22Rv1 (cell line): ENCODE results near the gene MYCBPAP.

Source experiments
- CTCF ChIP-seq: fragments of 450-650 bp; IDR thresholded peaks from 2 replicates; pipeline ENCODE4 v1.5.1; 2017; ENCODE audit warnings: mild to moderate bottlenecking
- ZFX ChIP-seq: fragments of 450-650 bp; IDR thresholded peaks from 2 replicates; pipeline ENCODE4 v1.6.1; 2017; ENCODE audit warnings: antibody characterized with exemption, borderline replicate concordance

GRCh38 chr17:50480142-50480764, 28.0 kb upstream of the MYCBPAP start:
- no peak for TF ChIP-seq CTCF
- no peak for TF ChIP-seq ZFX
